ENCODE results near the gene TBKBP1. TPM values are rescaled to one million over a fixed set of nuclear protein-coding genes. Genes with fewer than 3 reads are reported as not detected.

Gene TBKBP1
- total and polyA plus RNA-seq, 7 donors: 5.3 to 37.9 (median 20.4) TPM

GRCh38 chr17:47654991-47655390 is 39.0 kb upstream of the TBKBP1 start:
- no peaks in the 10 kb centered on the region for H3K9me3 ChIP-seq
- ATAC-seq (no peak), DNase-seq (no peak)
- H3K36me3 ChIP-seq (ENCODE audit: insufficient read depth in 1 of 2, low read depth in 1 of 2): peaks cover 20 to 90% of the 10 kb centered on the region in 2 donors
- no peak overlapping the region for H3K27ac ChIP-seq
- peaks cover 37% of the 10 kb centered on the region for H3K4me1 ChIP-seq
- 39 to 52% (median 40%) methylated on average over 6 of the region's 6 CpGs for WGBS, 3 donors
- H3K27me3 ChIP-seq (ENCODE audit: insufficient read depth in 3 of 3, low read length in 2 of 3): no peaks in the 10 kb centered on the region
- TF ChIP-seq, protein P1, sequence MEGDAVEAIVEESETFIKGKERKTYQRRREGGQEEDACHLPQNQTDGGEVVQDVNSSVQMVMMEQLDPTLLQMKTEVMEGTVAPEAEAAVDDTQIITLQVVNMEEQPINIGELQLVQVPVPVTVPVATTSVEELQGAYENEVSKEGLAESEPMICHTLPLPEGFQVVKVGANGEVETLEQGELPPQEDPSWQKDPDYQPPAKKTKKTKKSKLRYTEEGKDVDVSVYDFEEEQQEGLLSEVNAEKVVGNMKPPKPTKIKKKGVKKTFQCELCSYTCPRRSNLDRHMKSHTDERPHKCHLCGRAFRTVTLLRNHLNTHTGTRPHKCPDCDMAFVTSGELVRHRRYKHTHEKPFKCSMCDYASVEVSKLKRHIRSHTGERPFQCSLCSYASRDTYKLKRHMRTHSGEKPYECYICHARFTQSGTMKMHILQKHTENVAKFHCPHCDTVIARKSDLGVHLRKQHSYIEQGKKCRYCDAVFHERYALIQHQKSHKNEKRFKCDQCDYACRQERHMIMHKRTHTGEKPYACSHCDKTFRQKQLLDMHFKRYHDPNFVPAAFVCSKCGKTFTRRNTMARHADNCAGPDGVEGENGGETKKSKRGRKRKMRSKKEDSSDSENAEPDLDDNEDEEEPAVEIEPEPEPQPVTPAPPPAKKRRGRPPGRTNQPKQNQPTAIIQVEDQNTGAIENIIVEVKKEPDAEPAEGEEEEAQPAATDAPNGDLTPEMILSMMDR (IDR thresholded peaks at IDR 0.05): no peak
- intact Hi-C loops (cut with DNase I): loop anchor here in 1 of 2 donors (10.0 kb wide), 1 partner anchor 50 kb away; no protein-coding TSS in a partner anchor
- no peak overlapping the region for H3K4me3 ChIP-seq

- Histone ChIP-seq H3K4me3 (no peak overlapping the region), H3K4me1 (peaks cover 9% of the 10 kb centered on the region), H3K9me3 (no peaks in the 10 kb centered on the region), H3K36me3 (ENCODE audit: insufficient read depth in 1 of 2, low read depth in 1 of 2) (peaks cover 16 to 100% of the 10 kb centered on the region in 2 donors), H3K27me3 (ENCODE audit: insufficient read depth in 3 of 3, low read length in 2 of 3) (no peaks in the 10 kb centered on the region), H3K27ac (no peak overlapping the region)
- ATAC-seq (no peak), DNase-seq (no peak)
- WGBS, 3 donors: 77 to 86% (median 78%) methylated on average over 6 of the region's 6 CpGs
- TF ChIP-seq, protein P1 (IDR thresholded peaks at IDR 0.05): no peak
- intact Hi-C loops (cut with DNase I): loop anchor here (5.0 to 10.0 kb wide), 2 partner anchors 142 to 145 kb away; no protein-coding TSS in a partner anchor
Measured at GRCh38 chr17:47660064-47660492, 33.9 kb upstream of the TBKBP1 start.

DNA sequence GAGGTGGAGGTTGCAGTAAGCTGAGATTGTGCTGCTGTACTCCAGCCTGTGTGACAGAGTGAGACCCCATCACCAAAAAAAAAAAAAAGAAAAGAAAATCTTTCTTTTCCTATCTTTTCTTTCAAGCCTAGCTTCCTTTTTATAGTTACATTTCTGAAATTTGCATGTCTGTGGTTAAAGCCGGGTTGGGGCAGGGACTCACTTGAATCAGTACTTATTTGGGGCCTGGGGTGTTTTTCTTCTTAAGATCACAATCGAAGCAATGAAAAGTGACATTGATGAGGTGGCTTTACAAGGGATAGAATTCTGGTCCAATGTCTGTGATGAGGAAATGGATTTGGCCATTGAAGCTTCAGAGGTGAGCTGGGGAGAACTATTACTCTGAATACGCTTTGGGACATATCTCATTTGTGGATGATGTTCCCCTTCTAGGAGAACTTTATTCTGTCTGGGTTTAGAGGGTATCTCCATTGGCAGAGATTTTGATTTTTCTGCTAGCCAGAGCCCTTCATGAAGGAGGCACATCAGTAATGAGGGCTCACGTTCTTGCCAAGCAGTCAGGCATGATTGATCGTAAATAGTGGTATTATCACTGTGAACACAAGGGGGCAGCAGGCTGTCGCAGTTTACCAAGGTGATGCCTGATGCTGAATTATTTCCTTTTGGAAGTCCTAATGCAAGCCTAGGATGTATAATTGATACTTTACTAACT is 29.9 kb upstream of the TBKBP1 start:
- peaks cover 9 to 98% of the 10 kb centered on the region in 2 donors for H3K36me3 ChIP-seq (ENCODE audit: insufficient read depth in 1 of 2, low read depth in 1 of 2)
- TF ChIP-seq, protein P1 (IDR thresholded peaks at IDR 0.05): peak; percentile 72
- H3K27ac ChIP-seq: no peak overlapping the region
- 46 to 60% (median 48%) methylated on average over 6 of the region's 6 CpGs for WGBS, 3 donors
- H3K4me3 ChIP-seq: no peak overlapping the region
- ATAC-seq: peak; percentile 61 to 85 (median 74)
- DNase-seq: no peak
- H3K27me3 ChIP-seq (ENCODE audit: insufficient read depth in 3 of 3, low read length in 2 of 3): no peaks in the 10 kb centered on the region
- intact Hi-C loops (cut with DNase I): loop anchor here (5.0 to 10.0 kb wide), 2 partner anchors 138 to 141 kb away; no protein-coding TSS in a partner anchor
- no peaks in the 10 kb centered on the region for H3K4me1 ChIP-seq
- H3K9me3 ChIP-seq: no peaks in the 10 kb centered on the region

GRCh38 chr17:47664624-47664941 is 29.4 kb upstream of the TBKBP1 start:
- DNase-seq: no peak
- TF ChIP-seq, protein P1 (IDR thresholded peaks at IDR 0.05): no peak
- Histone ChIP-seq H3K27ac (no peak overlapping the region), H3K4me3 (no peak overlapping the region), H3K36me3 (ENCODE audit: insufficient read depth in 1 of 2, low read depth in 1 of 2) (peaks cover 11 to 98% of the 10 kb centered on the region in 2 donors), H3K4me1 (no peaks in the 10 kb centered on the region), H3K27me3 (ENCODE audit: insufficient read depth in 3 of 3, low read length in 2 of 3) (no peaks in the 10 kb centered on the region), H3K9me3 (no peaks in the 10 kb centered on the region)
- ATAC-seq: no peak
- intact Hi-C loops (cut with DNase I): loop anchor here (5.0 to 10.0 kb wide), 2 partner anchors 138 to 140 kb away; no protein-coding TSS in a partner anchor

All from psoas muscle (tissue), 8 donors.